ENCODE measurements around the gene BTBD19. TPM values are rescaled to one million over a fixed set of nuclear protein-coding genes. Genes with fewer than 3 reads are reported as not detected.

BTBD19 gene
- total and polyA plus RNA-seq, 9 of the 15 experiments (the other 6 are each of a cell fraction or from before 2014, with no cell fraction given) = 0.22 to 2.0 (median 0.95) TPM

DNA sequence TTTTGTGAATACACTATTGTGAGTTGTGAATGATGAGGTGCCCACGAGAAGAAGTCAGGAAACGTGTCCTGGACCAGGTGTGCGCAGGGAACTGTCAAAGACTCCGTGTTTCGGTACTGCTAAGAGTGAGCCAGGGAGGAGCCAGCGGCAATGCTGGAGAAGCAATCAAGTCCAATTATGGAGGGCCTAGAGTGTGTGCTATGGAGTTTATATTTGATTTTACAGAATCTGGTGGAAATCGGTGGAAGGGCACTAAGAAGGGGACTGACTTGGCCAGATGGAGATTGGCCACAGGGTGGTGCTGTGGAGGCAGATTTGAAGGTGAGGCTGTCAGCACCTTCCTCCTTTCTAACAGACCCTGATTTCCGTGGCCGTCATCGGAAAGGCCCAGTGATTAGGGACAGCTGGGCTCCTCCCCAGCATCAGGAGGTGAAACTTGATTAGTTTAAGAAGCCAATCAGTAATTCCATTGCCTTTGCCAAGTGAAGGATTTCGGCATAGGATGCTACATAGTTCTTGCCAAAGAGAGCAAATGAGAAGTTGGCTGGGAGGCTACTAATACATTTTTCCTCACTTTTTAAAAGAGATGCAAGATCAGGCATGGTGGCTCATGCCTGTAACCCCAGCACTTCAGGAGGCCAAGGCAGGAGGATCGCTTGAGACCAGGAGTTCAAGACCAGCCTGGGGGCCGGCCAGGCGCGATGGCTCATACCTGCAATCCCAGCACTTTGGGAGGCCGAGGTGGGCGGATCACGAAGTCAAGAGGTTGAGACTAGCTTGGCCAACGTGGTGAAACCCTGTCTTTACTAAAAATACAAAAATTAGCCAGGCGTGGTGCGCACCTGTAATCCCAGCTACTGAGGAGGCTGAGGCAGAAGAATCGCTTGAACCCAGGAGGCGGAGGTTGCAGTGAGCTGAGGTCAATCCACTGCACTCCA lies 27.7 kb downstream of the BTBD19 start (continued):
- TF ChIP-seq, protein P1, sequence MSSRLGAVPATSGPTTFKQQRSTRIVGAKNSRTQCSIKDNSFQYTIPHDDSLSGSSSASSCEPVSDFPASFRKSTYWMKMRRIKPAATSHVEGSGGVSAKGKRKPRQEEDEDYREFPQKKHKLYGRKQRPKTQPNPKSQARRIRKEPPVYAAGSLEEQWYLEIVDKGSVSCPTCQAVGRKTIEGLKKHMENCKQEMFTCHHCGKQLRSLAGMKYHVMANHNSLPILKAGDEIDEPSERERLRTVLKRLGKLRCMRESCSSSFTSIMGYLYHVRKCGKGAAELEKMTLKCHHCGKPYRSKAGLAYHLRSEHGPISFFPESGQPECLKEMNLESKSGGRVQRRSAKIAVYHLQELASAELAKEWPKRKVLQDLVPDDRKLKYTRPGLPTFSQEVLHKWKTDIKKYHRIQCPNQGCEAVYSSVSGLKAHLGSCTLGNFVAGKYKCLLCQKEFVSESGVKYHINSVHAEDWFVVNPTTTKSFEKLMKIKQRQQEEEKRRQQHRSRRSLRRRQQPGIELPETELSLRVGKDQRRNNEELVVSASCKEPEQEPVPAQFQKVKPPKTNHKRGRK (tag; IDR thresholded peaks at IDR 0.05) = no peak
- TF ChIP-seq GTF2A2 (tag; IDR thresholded peaks at IDR 0.05) (no peak), SIN3B (IDR thresholded peaks at IDR 0.05; ENCODE audit: low read depth) (no peak), TOE1 (IDR thresholded peaks at IDR 0.05; ENCODE audit: borderline replicate concordance) (peak; percentile 18; the same call in 1 of the 2 replicates), TOE1 (CRISPR knock-in tag; IDR thresholded peaks at IDR 0.05; ENCODE audit: borderline replicate concordance, low read depth) (no peak), SMARCE1 (IDR thresholded peaks at IDR 0.05) (no peak), U2AF1 (optimal IDR thresholded peaks at IDR 0.05; ENCODE audit: low read depth, low read length) (no peak), ZKSCAN3 (CRISPR knock-in tag; IDR thresholded peaks at IDR 0.05) (no peak), GABPB1 (CRISPR knock-in tag; IDR thresholded peaks at IDR 0.05) (no peak; the same call in 1 of the 2 replicates), YY1 (IDR thresholded peaks at IDR 0.05; ENCODE audit: borderline replicate concordance in 1 of 3, control insufficient read depth in 1 of 3, extremely low read depth in 1 of 3, insufficient read depth in 3 of 3, insufficient read length in 1 of 3, insufficient replicate concordance in 2 of 3, low read depth in 1 of 3, low read length in 2 of 3) (no peak), KAT7 (CRISPR knock-in tag; IDR thresholded peaks at IDR 0.05; ENCODE audit: borderline replicate concordance) (no peak), ZBTB8A (IDR thresholded peaks at IDR 0.05; ENCODE audit: partially characterized antibody) (no peak), ZKSCAN8 (CRISPR knock-in tag; IDR thresholded peaks at IDR 0.05) (no peak), KAT8 (IDR thresholded peaks at IDR 0.05; ENCODE audit: low read depth) (no peak), HMG20A (CRISPR knock-in tag; conservative IDR thresholded peaks at IDR 0.05) (no peak), NFXL1 (CRISPR knock-in tag; IDR thresholded peaks at IDR 0.05) (no peak), ETS2 (tag; IDR thresholded peaks at IDR 0.05; ENCODE audit: borderline replicate concordance, poor library complexity, severe bottlenecking) (no peak), ZNF174 (CRISPR knock-in tag; IDR thresholded peaks at IDR 0.05) (no peak)
- TF ChIP-seq, protein P2, sequence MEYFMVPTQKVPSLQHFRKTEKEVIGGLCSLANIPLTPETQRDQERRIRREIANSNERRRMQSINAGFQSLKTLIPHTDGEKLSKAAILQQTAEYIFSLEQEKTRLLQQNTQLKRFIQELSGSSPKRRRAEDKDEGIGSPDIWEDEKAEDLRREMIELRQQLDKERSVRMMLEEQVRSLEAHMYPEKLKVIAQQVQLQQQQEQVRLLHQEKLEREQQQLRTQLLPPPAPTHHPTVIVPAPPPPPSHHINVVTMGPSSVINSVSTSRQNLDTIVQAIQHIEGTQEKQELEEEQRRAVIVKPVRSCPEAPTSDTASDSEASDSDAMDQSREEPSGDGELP (CRISPR knock-in tag; IDR thresholded peaks at IDR 0.05; ENCODE audit: borderline replicate concordance) = peak; percentile 87
- TF ChIP-seq, protein P3, sequence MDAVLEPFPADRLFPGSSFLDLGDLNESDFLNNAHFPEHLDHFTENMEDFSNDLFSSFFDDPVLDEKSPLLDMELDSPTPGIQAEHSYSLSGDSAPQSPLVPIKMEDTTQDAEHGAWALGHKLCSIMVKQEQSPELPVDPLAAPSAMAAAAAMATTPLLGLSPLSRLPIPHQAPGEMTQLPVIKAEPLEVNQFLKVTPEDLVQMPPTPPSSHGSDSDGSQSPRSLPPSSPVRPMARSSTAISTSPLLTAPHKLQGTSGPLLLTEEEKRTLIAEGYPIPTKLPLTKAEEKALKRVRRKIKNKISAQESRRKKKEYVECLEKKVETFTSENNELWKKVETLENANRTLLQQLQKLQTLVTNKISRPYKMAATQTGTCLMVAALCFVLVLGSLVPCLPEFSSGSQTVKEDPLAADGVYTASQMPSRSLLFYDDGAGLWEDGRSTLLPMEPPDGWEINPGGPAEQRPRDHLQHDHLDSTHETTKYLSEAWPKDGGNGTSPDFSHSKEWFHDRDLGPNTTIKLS (IDR thresholded peaks at IDR 0.05; ENCODE audit: borderline replicate concordance, low read depth) = no peak
- TF ChIP-seq, protein P4, sequence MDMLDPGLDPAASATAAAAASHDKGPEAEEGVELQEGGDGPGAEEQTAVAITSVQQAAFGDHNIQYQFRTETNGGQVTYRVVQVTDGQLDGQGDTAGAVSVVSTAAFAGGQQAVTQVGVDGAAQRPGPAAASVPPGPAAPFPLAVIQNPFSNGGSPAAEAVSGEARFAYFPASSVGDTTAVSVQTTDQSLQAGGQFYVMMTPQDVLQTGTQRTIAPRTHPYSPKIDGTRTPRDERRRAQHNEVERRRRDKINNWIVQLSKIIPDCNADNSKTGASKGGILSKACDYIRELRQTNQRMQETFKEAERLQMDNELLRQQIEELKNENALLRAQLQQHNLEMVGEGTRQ (CRISPR knock-in tag; IDR thresholded peaks at IDR 0.05) = no peak

Data from K562 (cell line).